K562 treated with DMSO at 1 percent for 24 hours (cell line): ENCODE measurements around the gene APOA5. TPM values are rescaled to one million over a fixed set of nuclear protein-coding genes. Genes with fewer than 3 reads are reported as not detected.

Experiments used
- total RNA-seq: library from RNA; unstranded; fragments of 300-600 nt; gene quantifications from 2 replicates; pipeline ENCODE4 v1.2.3, GENCODE V29; 2022; ENCODE audit warnings: low read depth; ENCODE audit not compliant: insufficient read depth

Gene APOA5, protein sequence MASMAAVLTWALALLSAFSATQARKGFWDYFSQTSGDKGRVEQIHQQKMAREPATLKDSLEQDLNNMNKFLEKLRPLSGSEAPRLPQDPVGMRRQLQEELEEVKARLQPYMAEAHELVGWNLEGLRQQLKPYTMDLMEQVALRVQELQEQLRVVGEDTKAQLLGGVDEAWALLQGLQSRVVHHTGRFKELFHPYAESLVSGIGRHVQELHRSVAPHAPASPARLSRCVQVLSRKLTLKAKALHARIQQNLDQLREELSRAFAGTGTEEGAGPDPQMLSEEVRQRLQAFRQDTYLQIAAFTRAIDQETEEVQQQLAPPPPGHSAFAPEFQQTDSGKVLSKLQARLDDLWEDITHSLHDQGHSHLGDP
- total RNA-seq: not detected in 2 replicates

DNA sequence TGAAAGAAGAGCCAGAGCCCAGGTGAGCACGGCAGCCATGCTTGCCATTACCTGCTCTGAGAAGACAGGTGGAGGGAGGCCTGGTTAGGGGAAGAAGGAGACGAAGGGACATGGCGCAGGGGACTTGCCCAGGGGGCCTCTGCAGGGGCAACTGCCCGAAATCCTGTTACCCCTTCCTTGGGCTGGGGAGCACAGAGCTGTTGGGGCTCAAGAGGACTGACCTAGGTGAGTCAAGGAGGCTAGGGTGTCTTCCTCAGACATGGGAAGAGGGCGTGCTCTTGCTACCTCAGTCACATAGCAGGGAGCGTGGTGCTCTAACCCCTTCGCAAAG lies at the start of gene APOA5:
TSS of gene APOA5 (minus strand) at position 67 of the 331 bp plus-strand sequence. CDS start at position 48, 19 bp downstream.

GRCh38 chr11:116837231-116838091 lies 45.8 kb upstream of the APOA5 start, which contains the start of gene APOA1:
Gene APOA1, minus strand, starts transcription at chr11:116837622. Its CDS starts 235 bp downstream, at chr11:116837387.

DNA sequence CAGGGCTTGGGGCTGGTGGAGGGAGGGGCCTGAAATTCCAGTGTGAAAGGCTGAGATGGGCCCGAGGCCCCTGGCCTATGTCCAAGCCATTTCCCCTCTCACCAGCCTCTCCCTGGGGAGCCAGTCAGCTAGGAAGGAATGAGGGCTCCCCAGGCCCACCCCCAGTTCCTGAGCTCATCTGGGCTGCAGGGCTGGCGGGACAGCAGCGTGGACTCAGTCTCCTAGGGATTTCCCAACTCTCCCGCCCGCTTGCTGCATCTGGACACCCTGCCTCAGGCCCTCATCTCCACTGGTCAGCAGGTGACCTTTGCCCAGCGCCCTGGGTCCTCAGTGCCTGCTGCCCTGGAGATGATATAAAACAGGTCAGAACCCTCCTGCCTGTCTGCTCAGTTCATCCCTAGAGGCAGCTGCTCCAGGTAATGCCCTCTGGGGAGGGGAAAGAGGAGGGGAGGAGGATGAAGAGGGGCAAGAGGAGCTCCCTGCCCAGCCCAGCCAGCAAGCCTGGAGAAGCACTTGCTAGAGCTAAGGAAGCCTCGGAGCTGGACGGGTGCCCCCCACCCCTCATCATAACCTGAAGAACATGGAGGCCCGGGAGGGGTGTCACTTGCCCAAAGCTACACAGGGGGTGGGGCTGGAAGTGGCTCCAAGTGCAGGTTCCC lies 38.0 kb upstream of the APOA5 start, which contains the start of gene APOC3:
TSS of gene APOC3 (plus strand) at position 383 of the 659 bp plus-strand sequence. CDS start 676 bp downstream, outside the sequence.

GRCh38 chr11:116823031-116823843 lies 31.6 kb upstream of the APOA5 start, which contains the start of gene APOA4:
Gene APOA4, minus strand, starts transcription at chr11:116823304. Its CDS starts 113 bp downstream, at chr11:116823191.

DNA sequence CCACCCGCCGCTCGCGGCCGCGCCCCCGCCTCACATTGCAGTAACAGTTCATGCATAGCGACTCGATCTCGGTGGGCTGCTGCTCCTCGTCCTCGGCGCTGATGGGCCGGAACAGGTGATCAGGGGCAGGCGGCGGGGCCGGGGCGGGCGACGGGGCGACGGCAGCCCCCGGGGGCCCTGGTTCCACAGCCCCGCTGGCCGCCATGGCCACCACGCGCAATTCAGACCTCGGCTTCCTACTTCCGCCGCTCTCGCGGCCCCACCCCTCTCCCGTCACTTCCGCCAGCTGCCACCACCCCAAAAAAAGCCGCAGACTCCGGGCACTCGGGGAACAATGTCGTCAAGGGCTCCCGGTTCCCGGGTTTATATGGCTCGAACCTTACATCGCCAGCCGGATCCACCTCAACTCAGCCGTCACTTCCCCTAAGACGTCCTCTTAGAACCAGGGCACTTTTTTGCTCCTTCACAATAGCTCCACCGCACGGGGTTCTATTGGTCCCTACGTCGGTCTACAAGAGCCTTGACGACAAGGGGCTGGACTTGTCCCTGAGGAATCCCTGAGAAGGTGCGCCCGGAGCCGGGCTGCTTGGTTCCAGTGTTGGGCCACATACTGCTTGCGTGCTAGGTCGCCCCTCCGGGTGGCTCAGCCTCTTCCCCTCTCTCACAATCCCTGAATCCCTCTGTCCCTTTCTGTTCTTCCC lies 3.7 kb downstream of the APOA5 start, which contains the start of gene ZPR1:
TSS of gene ZPR1 (minus strand) at position 238 of the 701 bp plus-strand sequence. CDS start at position 205, 33 bp downstream.

GRCh38 chr11:116772443-116773202 lies 19.1 kb downstream of the APOA5 start, which contains the start of gene BUD13:
Gene BUD13, minus strand, starts transcription at chr11:116772987. Its CDS starts 23 bp downstream, at chr11:116772964.

Other genes starting within 250 kb of the APOA5 start
- 14.5 and 15.7 TPM in 2 replicates for gene BUD13, start 18.9 kb downstream of the APOA5 start, total RNA-seq
- gene ZPR1, start 3.9 kb downstream of the APOA5 start, total RNA-seq: 28.1 and 31.6 TPM in 2 replicates
- gene APOA4, start 31.4 kb upstream of the APOA5 start, total RNA-seq: not detected in 2 replicates
- not detected in 2 replicates for gene APOC3, start 38.0 kb upstream of the APOA5 start, total RNA-seq
- gene APOA1, start 45.7 kb upstream of the APOA5 start, total RNA-seq: not detected in 2 replicates